HG03442 (cell line): Measurements from ENCODE around the gene BCL2.

Source experiments
- ATAC-seq: cut with Tn5 transposase; IDR thresholded peaks from one replicate; pipeline ENCODE4 v1.9.1; 2021; ENCODE audit warnings: mild to moderate bottlenecking, moderate library complexity; ENCODE audit not compliant: unreplicated experiment

The BCL2 gene

GRCh38 chr18:63262369-63263335 lies 56.9 kb downstream of the BCL2 start:
- ATAC-seq = no peak

- ATAC-seq = no peak
Observed at GRCh38 chr18:63261029-63261428, 58.5 kb downstream of the BCL2 start.

- no peak for ATAC-seq
Observed at GRCh38 chr18:63260380-63260754, 59.2 kb downstream of the BCL2 start.

GRCh38 chr18:63259567-63260379 lies 59.8 kb downstream of the BCL2 start:
- ATAC-seq = no peak

- ATAC-seq = no peak
Observed at GRCh38 chr18:63258749-63259566, 60.6 kb downstream of the BCL2 start.

- peak; percentile 52 for ATAC-seq
Observed at GRCh38 chr18:63257453-63257852, 62.1 kb downstream of the BCL2 start.

- ATAC-seq = peak; percentile 44
Observed at GRCh38 chr18:63255435-63255834, 64.1 kb downstream of the BCL2 start.

GRCh38 chr18:63254716-63255399 lies 64.7 kb downstream of the BCL2 start:
- ATAC-seq = no peak

GRCh38 chr18:63253428-63254372 lies 65.9 kb downstream of the BCL2 start:
- no peak for ATAC-seq

- no peak for ATAC-seq
Observed at GRCh38 chr18:63253014-63253413, 66.6 kb downstream of the BCL2 start.

GRCh38 chr18:63249771-63250170 lies 69.8 kb downstream of the BCL2 start:
- ATAC-seq = no peak

GRCh38 chr18:63247926-63248325 lies 71.6 kb downstream of the BCL2 start:
- ATAC-seq = no peak

- ATAC-seq = no peak
Observed at GRCh38 chr18:63247506-63247905, 72.1 kb downstream of the BCL2 start.

GRCh38 chr18:63245600-63245999 lies 74.0 kb downstream of the BCL2 start:
- no peak for ATAC-seq

GRCh38 chr18:63244607-63245006 lies 75.0 kb downstream of the BCL2 start:
- no peak for ATAC-seq

- no peak for ATAC-seq
Observed at GRCh38 chr18:63241760-63242159, 77.8 kb downstream of the BCL2 start.

GRCh38 chr18:63241317-63241712 lies 78.3 kb downstream of the BCL2 start:
- no peak for ATAC-seq

- ATAC-seq = no peak
Observed at GRCh38 chr18:63240531-63241316, 78.8 kb downstream of the BCL2 start.

GRCh38 chr18:63238693-63239075 lies 80.9 kb downstream of the BCL2 start:
- ATAC-seq = no peak
